ENCODE measurements around the gene UBE3C.
A peak's percentile ranks its signal among the peaks of the same experiment; 100 is the strongest.

UBE3C gene

GRCh38 chr7:157255201-157255606 is 116.5 kb downstream of the UBE3C start:
- H3K27ac Mint-ChIP-seq (ENCODE audit: low read depth) = no peak overlapping the region
- DNase-seq (ENCODE audit: low spot score in 2 of 2) (no peak), ATAC-seq (replicated peaks; ENCODE audit: extremely low read depth, poor library complexity, severe bottlenecking) (no peak)
- H3K27me3 Mint-ChIP-seq = no peaks in the 10 kb centered on the region
- H3K9me3 Mint-ChIP-seq = no peaks in the 10 kb centered on the region
- H3K36me3 Mint-ChIP-seq (ENCODE audit: insufficient read depth) = peaks cover 43% of the 10 kb centered on the region
- no peaks in the 10 kb centered on the region for H3K4me1 Mint-ChIP-seq
- H3K4me3 Mint-ChIP-seq = no peak overlapping the region

GRCh38 chr7:157263156-157263555 is 124.4 kb downstream of the UBE3C start:
- Mint-ChIP-seq H3K27ac (ENCODE audit: low read depth) (no peak overlapping the region), H3K4me3 (no peak overlapping the region), H3K36me3 (ENCODE audit: insufficient read depth) (peaks cover 46% of the 10 kb centered on the region), H3K4me1 (no peaks in the 10 kb centered on the region), H3K9me3 (no peaks in the 10 kb centered on the region), H3K27me3 (no peaks in the 10 kb centered on the region)
- DNase-seq (ENCODE audit: low spot score in 2 of 2) (no peak), ATAC-seq (replicated peaks; ENCODE audit: extremely low read depth, poor library complexity, severe bottlenecking) (no peak)

- no peaks in the 10 kb centered on the region for H3K9me3 Mint-ChIP-seq
- H3K4me1 Mint-ChIP-seq = peaks cover 4% of the 10 kb centered on the region
- no peaks in the 10 kb centered on the region for H3K27me3 Mint-ChIP-seq
- peaks cover 41% of the 10 kb centered on the region for H3K36me3 Mint-ChIP-seq (ENCODE audit: insufficient read depth)
- ATAC-seq (replicated peaks; ENCODE audit: extremely low read depth, poor library complexity, severe bottlenecking) (no peak), DNase-seq (ENCODE audit: low spot score in 2 of 2) (no peak)
- no peak overlapping the region for H3K4me3 Mint-ChIP-seq
- no peak overlapping the region for H3K27ac Mint-ChIP-seq (ENCODE audit: low read depth)
Measured at GRCh38 chr7:157265051-157265450, 126.3 kb downstream of the UBE3C start.

GRCh38 chr7:157266272-157266671 is 127.5 kb downstream of the UBE3C start:
- Mint-ChIP-seq H3K4me1 (peaks cover 4% of the 10 kb centered on the region), H3K36me3 (ENCODE audit: insufficient read depth) (peaks cover 36% of the 10 kb centered on the region), H3K27ac (ENCODE audit: low read depth) (no peak overlapping the region), H3K27me3 (no peaks in the 10 kb centered on the region), H3K9me3 (no peaks in the 10 kb centered on the region), H3K4me3 (no peak overlapping the region)
- no peak for ATAC-seq (replicated peaks; ENCODE audit: extremely low read depth, poor library complexity, severe bottlenecking)
- no peak for DNase-seq (ENCODE audit: low spot score in 2 of 2)

- H3K4me1 Mint-ChIP-seq = peaks cover 4% of the 10 kb centered on the region
- no peaks in the 10 kb centered on the region for H3K27me3 Mint-ChIP-seq
- ATAC-seq (replicated peaks; ENCODE audit: extremely low read depth, poor library complexity, severe bottlenecking) (no peak), DNase-seq (ENCODE audit: low spot score in 2 of 2) (no peak)
- H3K36me3 Mint-ChIP-seq (ENCODE audit: insufficient read depth) = peaks cover 35% of the 10 kb centered on the region
- no peak overlapping the region for H3K27ac Mint-ChIP-seq (ENCODE audit: low read depth)
- H3K4me3 Mint-ChIP-seq = no peak overlapping the region
- H3K9me3 Mint-ChIP-seq = no peaks in the 10 kb centered on the region
Measured at GRCh38 chr7:157267516-157267915, 128.8 kb downstream of the UBE3C start.

- Mint-ChIP-seq H3K9me3 (no peaks in the 10 kb centered on the region), H3K27ac (ENCODE audit: low read depth) (no peak overlapping the region), H3K27me3 (no peaks in the 10 kb centered on the region), H3K36me3 (ENCODE audit: insufficient read depth) (peaks cover 35% of the 10 kb centered on the region), H3K4me1 (peaks cover 4% of the 10 kb centered on the region), H3K4me3 (no peak overlapping the region)
- no peak for DNase-seq (ENCODE audit: low spot score in 2 of 2)
- no peak for ATAC-seq (replicated peaks; ENCODE audit: extremely low read depth, poor library complexity, severe bottlenecking)
Measured at GRCh38 chr7:157267956-157268355, 129.2 kb downstream of the UBE3C start.

DNA sequence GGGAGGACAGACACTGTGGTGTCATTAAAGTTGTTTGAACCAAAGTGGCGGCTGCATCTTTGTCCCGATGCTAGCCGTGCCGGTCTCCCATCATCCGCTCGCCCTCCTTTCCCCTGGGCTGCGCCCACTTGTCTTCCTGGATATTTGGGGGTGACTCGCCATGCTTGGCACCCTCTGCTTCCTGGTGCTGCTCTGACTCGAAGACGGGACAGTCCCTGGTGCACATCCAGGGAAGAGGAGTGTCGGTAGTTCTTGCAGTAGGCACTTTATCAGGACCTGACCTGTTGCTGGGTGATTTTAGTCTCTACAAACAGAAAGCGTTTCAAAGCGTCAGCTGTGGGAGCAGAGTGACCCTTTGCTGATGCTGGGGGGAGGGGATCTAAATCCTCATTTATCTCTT is 129.8 kb downstream of the UBE3C start:
- Mint-ChIP-seq H3K27ac (ENCODE audit: low read depth) (no peak overlapping the region), H3K4me3 (no peak overlapping the region), H3K9me3 (no peaks in the 10 kb centered on the region), H3K27me3 (no peaks in the 10 kb centered on the region), H3K4me1 (peaks cover 4% of the 10 kb centered on the region), H3K36me3 (ENCODE audit: insufficient read depth) (peaks cover 33% of the 10 kb centered on the region)
- DNase-seq (ENCODE audit: low spot score in 2 of 2) = no peak
- no peak for ATAC-seq (replicated peaks; ENCODE audit: extremely low read depth, poor library complexity, severe bottlenecking)

DNA sequence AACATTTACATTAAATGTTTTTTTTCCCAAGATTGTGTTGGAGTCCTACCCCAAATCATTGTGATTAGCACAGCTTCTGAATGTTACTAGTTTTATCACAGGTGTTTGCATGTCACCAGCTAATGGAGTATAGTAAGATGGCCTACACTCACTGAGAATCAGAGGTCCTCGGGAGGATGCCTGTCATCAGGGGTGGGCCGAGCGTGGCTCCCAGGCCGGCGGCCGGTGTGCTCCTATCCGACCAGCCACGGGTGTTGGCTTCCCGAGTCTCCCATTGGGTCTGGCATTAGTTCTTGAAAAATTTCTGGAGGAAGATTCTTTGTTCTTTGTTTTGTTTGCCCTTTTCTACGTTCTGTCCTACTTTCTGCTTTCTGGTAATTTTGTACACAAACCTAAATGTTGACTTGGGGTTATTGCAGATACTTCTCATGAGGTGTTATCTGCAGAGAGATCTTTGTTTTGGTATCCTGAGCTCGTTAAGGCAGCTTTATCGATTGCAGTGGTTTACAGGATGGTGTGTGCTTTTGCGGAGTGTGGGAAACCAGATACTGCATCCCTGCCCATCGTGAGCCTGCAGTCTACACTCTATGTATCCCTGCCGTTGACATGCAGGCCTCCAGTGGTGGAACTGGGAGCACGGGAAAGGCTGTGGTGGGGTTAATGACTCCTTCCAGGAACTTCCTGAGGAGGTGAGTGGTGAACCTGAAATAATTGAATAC is 130.8 kb downstream of the UBE3C start:
- no peak overlapping the region for H3K27ac Mint-ChIP-seq (ENCODE audit: low read depth)
- H3K27me3 Mint-ChIP-seq = no peaks in the 10 kb centered on the region
- DNase-seq (ENCODE audit: low spot score in 2 of 2) (no peak), ATAC-seq (replicated peaks; ENCODE audit: extremely low read depth, poor library complexity, severe bottlenecking) (no peak)
- peaks cover 4% of the 10 kb centered on the region for H3K4me1 Mint-ChIP-seq
- no peaks in the 10 kb centered on the region for H3K9me3 Mint-ChIP-seq
- H3K36me3 Mint-ChIP-seq (ENCODE audit: insufficient read depth) = peaks cover 30% of the 10 kb centered on the region
- no peak overlapping the region for H3K4me3 Mint-ChIP-seq

DNA sequence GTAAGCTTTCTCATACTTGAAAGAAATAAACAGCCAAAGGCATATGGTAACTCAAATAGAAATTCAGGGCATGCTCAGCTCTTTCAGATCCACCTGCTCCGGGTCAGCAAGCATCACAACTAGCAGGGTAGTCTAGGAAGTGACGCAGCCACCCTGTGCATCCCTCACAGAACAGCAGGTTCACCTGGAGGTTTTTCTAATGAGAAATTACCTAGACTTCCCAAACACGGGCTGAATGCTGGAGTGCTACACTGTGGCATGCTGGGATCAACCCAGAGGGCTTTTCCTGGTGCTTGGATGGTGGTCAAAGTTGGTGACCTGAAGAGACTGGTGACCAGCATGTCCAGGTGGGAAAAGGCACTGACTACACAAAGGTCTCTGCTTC is 131.3 kb downstream of the UBE3C start:
- Mint-ChIP-seq H3K4me1 (peaks cover 4% of the 10 kb centered on the region), H3K27me3 (no peaks in the 10 kb centered on the region), H3K9me3 (no peaks in the 10 kb centered on the region), H3K36me3 (ENCODE audit: insufficient read depth) (peaks cover 27% of the 10 kb centered on the region), H3K27ac (ENCODE audit: low read depth) (no peak overlapping the region), H3K4me3 (no peak overlapping the region)
- ATAC-seq (replicated peaks; ENCODE audit: extremely low read depth, poor library complexity, severe bottlenecking) (no peak), DNase-seq (ENCODE audit: low spot score in 2 of 2) (no peak)

- DNase-seq (ENCODE audit: low spot score in 2 of 2) = no peak
- H3K27ac Mint-ChIP-seq (ENCODE audit: low read depth) = no peak overlapping the region
- no peak for ATAC-seq (replicated peaks; ENCODE audit: extremely low read depth, poor library complexity, severe bottlenecking)
- peaks cover 24% of the 10 kb centered on the region for H3K36me3 Mint-ChIP-seq (ENCODE audit: insufficient read depth)
- H3K27me3 Mint-ChIP-seq = no peaks in the 10 kb centered on the region
- H3K4me1 Mint-ChIP-seq = peaks cover 4% of the 10 kb centered on the region
- no peaks in the 10 kb centered on the region for H3K9me3 Mint-ChIP-seq
- H3K4me3 Mint-ChIP-seq = no peak overlapping the region
Measured at GRCh38 chr7:157271315-157271990, 132.7 kb downstream of the UBE3C start.

- Mint-ChIP-seq H3K27me3 (no peaks in the 10 kb centered on the region), H3K36me3 (ENCODE audit: insufficient read depth) (peaks cover 22% of the 10 kb centered on the region), H3K9me3 (no peaks in the 10 kb centered on the region), H3K27ac (ENCODE audit: low read depth) (no peak overlapping the region), H3K4me3 (no peak overlapping the region), H3K4me1 (peaks cover 4% of the 10 kb centered on the region)
- DNase-seq (ENCODE audit: low spot score in 2 of 2) (no peak), ATAC-seq (replicated peaks; ENCODE audit: extremely low read depth, poor library complexity, severe bottlenecking) (no peak)
Measured at GRCh38 chr7:157271991-157272324, 133.2 kb downstream of the UBE3C start.

DNA sequence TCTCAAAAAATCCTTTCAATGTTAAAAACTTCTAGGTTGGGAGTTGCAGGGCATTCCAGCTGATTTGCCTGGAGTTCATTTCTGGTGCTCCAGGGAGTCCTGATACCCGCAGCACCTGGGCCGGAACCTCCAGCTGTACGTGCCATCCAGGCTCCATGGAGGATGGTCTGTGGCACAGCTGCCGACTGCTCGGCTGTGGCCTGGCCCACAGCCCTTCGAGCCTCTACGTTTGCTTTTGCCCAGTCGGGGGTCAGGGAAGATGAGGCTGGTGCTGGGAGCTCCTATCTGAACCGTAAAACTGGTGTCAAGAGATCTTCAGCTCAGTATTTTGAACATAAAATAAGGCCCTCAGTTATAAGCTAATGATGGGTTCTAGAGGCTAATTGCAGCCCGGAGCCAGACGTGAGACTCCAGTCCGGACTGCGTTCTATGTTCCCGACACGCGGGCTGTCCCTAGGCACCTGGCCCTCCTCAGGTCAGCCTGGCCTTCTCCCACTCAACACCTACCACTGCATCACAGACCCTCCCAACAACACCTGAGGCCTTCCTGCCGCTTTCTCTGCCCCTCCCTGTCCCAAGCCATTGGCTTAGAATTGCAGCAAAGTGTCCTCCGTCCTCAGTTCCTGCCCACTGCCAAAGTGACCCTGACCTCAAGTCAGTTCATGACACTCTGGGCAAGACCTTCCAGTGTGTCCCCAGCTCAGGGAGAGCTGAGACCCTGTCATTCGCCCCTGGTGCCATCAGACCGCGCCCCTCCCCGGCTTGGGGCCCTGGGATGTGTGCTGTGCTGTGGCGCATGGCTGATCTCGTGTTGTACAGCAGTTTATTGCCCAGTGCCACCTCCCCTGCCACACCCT is 133.9 kb downstream of the UBE3C start:
- no peak overlapping the region for H3K4me3 Mint-ChIP-seq
- no peak for ATAC-seq (replicated peaks; ENCODE audit: extremely low read depth, poor library complexity, severe bottlenecking)
- no peaks in the 10 kb centered on the region for H3K27me3 Mint-ChIP-seq
- H3K9me3 Mint-ChIP-seq = no peaks in the 10 kb centered on the region
- no peak for DNase-seq (ENCODE audit: low spot score in 2 of 2)
- H3K27ac Mint-ChIP-seq (ENCODE audit: low read depth) = peak overlapping the region; percentile 17
- H3K36me3 Mint-ChIP-seq (ENCODE audit: insufficient read depth) = peaks cover 20% of the 10 kb centered on the region
- H3K4me1 Mint-ChIP-seq = peaks cover 10% of the 10 kb centered on the region

Data from central memory CD8-positive, alpha-beta T cell (primary cell).